Gastrocnemius medialis (tissue), 4 donors: Measurements from ENCODE around the gene TRAK1. TPM values are rescaled to one million over a fixed set of nuclear protein-coding genes. Genes with fewer than 3 reads are reported as not detected.
A peak's percentile ranks its signal among the peaks of the same experiment; 100 is the strongest.

Experiments
- ATAC-seq, 2 donors: fragments of 150-250 bp; one replicate each; pipeline ENCODE4 v1.9.1; 2016
- DNase-seq, 2 donors: peaks; one replicate each; pipeline ENCODE4 v3.0.0-alpha.2; 2019
- H3K27ac ChIP-seq, 4 donors: fragments of 200-600 bp; sonication (generic); 1 replicate in 1 of 4; 2 replicates in 3 of 4; pipeline ENCODE4 v1.5.1; 2016 to 2018; ENCODE audit warnings: mild to moderate bottlenecking in 2 of 4, moderate library complexity in 1 of 4
- H3K27me3 ChIP-seq, 3 donors: fragments of 200-600 bp; sonication (generic) in 2 of 3; 1 replicate in 1 of 3; 2 replicates in 2 of 3; pipeline versions ENCODE4 v1.5.1 to v1.6.0; 2016 to 2019; ENCODE audit warnings: mild to moderate bottlenecking in 1 of 3, moderate library complexity in 1 of 3
- H3K36me3 ChIP-seq, 2 donors: fragments of 200-600 bp; sonication (generic) in 1 of 2; one replicate each; pipeline ENCODE4 v1.5.1; 2017 to 2018
- H3K4me1 ChIP-seq, 2 donors: fragments of 200-600 bp; sonication (generic) in 1 of 2; one replicate each; pipeline ENCODE4 v1.5.1; 2016 to 2017; ENCODE audit warnings: mild to moderate bottlenecking in 2 of 2
- H3K4me3 ChIP-seq, 4 donors: fragments of 200-600 bp; sonication (generic) in 3 of 4; 1 replicate in 1 of 4; 2 replicates in 3 of 4; pipeline ENCODE4 v1.5.1; 2016 to 2019; ENCODE audit warnings: mild to moderate bottlenecking in 2 of 4
- H3K9me3 ChIP-seq, 3 donors: fragments of 200-600 bp; sonication (generic) in 2 of 3; 1 replicate in 1 of 3; 2 replicates in 2 of 3; pipeline ENCODE4 v1.5.1; 2016 to 2019
- POLR2A ChIP-seq, 2 donors: fragments of 450-650 bp; IDR thresholded peaks; one replicate each; pipeline ENCODE4 v1.6.1; 2017; ENCODE audit warnings: antibody characterized with exemption in 2 of 2, mild to moderate bottlenecking in 2 of 2, moderate library complexity in 2 of 2
- in situ Hi-C, 4 donors: fragments of 200-750 bp; cut with MboI; loops; one replicate each; pipeline versions ENCODE4 v1.15.0 to v1.8.0; 2017; ENCODE audit warnings: low sequenced_read_pairs in 4 of 4
- intact Hi-C: fragments of 100-400 bp; cut with DNase I; formaldehyde crosslinking; loops from one replicate; pipeline ENCODE4 v1.15.1; 2023; ENCODE audit warnings: low total_unique reads
- total RNA-seq, 4 donors: library from RNA; depleted of rRNA; stranded (reverse); fragments of >200 nt; gene quantifications; one replicate each; pipeline versions ENCODE4 v1.1.0 to v1.2.3, GENCODE V29; 2016
- TF ChIP-seq, protein P1 (sequence below), 5 experiments: fragments of 450-650 bp in 3 of 5; fragments of 200-600 bp in 2 of 5; sonication (generic) in 2 of 5; IDR thresholded peaks in 4 of 5; conservative IDR thresholded peaks in 1 of 5; 1 replicate in 4 of 5; 2 replicates in 1 of 5; pipeline ENCODE4 v1.5.1; 2016 to 2019; ENCODE audit warnings: antibody characterized with exemption in 5 of 5, mild to moderate bottlenecking in 3 of 5, moderate library complexity in 3 of 5

The TRAK1 gene
- total RNA-seq, 4 donors from 2014 or later, result 59.5 to 109 (median 98.6) TPM

DNA sequence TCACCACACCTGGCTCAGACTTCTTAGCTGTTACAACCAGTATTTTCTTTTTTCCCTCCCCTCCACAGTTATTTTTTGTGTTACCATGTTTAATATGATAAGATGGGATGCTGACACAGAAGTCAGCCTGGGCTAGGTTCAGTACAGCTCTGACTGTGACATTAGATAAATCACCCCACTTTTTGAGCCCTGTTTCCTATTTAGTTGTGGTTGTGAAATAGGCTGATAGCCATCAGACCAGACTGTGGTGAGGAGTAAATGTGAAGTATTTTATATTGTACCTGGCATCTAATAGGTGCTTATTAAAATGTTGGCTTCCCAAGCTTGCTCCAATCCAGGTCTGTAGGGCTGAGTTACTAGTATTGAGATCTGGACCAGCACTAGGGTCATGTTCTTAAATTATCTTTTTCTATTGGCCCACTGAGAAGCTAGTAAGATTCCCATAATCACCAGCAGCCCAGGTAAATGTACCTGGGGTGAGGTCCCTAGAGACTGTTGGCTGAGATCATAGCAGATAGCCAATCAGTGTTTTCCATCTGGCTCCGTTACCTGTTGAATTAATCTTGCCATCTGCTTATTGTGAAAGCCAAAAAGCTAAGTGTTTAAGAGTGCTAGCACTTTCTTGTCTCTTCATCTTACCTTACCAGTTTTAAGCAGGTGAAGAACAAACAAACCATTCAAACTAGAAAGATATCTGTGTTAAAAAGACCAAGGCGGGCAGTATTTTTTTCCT lies 113.9 kb downstream of the TRAK1 start:
- DNase-seq (no peak), ATAC-seq (peak in 1 of 2 donors; percentile 13)
- Histone ChIP-seq H3K36me3 (peaks cover 0 to 40% of the 10 kb centered on the region in 2 donors), H3K9me3 (no peaks in the 10 kb centered on the region), H3K4me3 (no peak overlapping the region), H3K27me3 (no peaks in the 10 kb centered on the region), H3K4me1 (peaks cover 0 to 14% of the 10 kb centered on the region in 2 donors), H3K27ac (peak overlapping the region; percentile 3 to 66 (median 16))
- no peak for TF ChIP-seq POLR2A (IDR thresholded peaks at IDR 0.05)
- TF ChIP-seq, protein P1, sequence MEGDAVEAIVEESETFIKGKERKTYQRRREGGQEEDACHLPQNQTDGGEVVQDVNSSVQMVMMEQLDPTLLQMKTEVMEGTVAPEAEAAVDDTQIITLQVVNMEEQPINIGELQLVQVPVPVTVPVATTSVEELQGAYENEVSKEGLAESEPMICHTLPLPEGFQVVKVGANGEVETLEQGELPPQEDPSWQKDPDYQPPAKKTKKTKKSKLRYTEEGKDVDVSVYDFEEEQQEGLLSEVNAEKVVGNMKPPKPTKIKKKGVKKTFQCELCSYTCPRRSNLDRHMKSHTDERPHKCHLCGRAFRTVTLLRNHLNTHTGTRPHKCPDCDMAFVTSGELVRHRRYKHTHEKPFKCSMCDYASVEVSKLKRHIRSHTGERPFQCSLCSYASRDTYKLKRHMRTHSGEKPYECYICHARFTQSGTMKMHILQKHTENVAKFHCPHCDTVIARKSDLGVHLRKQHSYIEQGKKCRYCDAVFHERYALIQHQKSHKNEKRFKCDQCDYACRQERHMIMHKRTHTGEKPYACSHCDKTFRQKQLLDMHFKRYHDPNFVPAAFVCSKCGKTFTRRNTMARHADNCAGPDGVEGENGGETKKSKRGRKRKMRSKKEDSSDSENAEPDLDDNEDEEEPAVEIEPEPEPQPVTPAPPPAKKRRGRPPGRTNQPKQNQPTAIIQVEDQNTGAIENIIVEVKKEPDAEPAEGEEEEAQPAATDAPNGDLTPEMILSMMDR (IDR thresholded peaks at IDR 0.05 in 4 of 5, conservative IDR thresholded peaks at IDR 0.05 in 1 of 5), result no peak
- in situ Hi-C loops, result no loop called here
- intact Hi-C loops, result no loop called here

DNA sequence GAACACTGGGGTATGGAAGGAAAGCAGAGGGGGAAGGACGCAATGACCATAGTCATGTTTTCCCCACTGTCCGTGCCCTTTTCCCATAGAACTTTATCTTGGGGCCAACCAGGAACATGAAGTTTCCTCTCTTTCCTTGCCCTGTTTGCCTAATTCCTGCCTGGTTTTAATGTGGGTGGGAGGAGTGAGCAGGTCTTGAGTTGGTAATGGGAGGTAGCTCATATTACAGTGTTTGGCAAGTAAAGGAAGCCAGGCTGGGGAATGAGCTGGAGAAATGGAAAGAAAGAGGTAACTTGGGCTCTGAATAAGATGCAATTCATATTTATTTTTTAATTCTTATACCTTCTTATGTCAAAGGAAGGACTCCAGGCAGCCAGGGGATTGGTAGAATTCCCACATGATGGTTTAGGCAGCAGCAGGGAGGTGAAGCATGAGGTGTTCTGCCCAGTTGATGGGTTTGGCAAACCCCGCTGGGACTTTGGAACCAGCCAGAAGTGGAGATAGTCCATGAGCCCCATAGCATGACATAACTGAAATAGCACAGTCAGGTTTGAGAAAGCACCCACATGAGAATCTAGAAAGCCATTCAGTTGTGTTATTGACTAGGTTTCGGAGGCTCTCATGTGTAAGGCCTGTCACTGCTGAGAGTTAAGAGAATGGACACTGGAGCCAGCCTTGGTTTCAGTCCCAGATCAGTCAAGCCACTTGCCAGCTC lies 114.8 kb downstream of the TRAK1 start:
- DNase-seq, result no peak
- Histone ChIP-seq H3K4me1 (peaks cover 0 to 14% of the 10 kb centered on the region in 2 donors), H3K4me3 (no peak overlapping the region), H3K27me3 (no peaks in the 10 kb centered on the region), H3K36me3 (peaks cover 0 to 34% of the 10 kb centered on the region in 2 donors), H3K27ac (peak overlapping the region; percentile 3 to 66 (median 26)), H3K9me3 (no peaks in the 10 kb centered on the region)
- peak in 1 of 2 donors; percentile 34 for ATAC-seq
- TF ChIP-seq, protein P1 (IDR thresholded peaks at IDR 0.05 in 4 of 5, conservative IDR thresholded peaks at IDR 0.05 in 1 of 5), result no peak
- TF ChIP-seq POLR2A (IDR thresholded peaks at IDR 0.05), result no peak
- intact Hi-C loops (no loop called here), in situ Hi-C loops (no loop called here)

DNA sequence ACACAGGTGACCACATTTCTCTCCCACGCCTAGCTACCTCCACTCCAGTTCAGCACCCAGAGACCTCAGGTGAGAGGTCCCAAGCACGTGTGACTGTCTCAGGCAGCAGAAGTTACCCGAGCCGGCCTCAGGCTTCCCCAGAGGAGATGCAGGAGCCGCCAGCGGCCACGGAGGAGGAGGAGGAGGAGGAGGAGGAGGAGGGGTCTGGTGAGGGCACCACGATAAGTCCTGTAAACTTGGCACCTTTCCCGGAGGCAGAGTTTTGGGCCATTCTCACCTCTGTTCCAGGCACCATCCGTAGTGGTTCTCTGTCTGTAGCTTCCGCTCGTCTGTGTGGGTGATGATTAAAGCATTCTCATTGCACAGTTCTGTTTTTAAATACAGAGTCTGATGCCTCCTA lies 118.8 kb downstream of the TRAK1 start:
- intact Hi-C loops (no loop called here), in situ Hi-C loops (no loop called here)
- no peak for TF ChIP-seq POLR2A (IDR thresholded peaks at IDR 0.05)
- TF ChIP-seq, protein P1 (IDR thresholded peaks at IDR 0.05 in 4 of 5, conservative IDR thresholded peaks at IDR 0.05 in 1 of 5), result no peak
- H3K27ac ChIP-seq, result no peak overlapping the region
- no peaks in the 10 kb centered on the region for H3K27me3 ChIP-seq
- DNase-seq (no peak), ATAC-seq (no peak)
- H3K4me1 ChIP-seq, result peaks cover 5 to 36% of the 10 kb centered on the region in 2 donors
- no peaks in the 10 kb centered on the region for H3K9me3 ChIP-seq
- H3K4me3 ChIP-seq, result no peak overlapping the region
- peaks cover 0 to 22% of the 10 kb centered on the region in 2 donors for H3K36me3 ChIP-seq

DNA sequence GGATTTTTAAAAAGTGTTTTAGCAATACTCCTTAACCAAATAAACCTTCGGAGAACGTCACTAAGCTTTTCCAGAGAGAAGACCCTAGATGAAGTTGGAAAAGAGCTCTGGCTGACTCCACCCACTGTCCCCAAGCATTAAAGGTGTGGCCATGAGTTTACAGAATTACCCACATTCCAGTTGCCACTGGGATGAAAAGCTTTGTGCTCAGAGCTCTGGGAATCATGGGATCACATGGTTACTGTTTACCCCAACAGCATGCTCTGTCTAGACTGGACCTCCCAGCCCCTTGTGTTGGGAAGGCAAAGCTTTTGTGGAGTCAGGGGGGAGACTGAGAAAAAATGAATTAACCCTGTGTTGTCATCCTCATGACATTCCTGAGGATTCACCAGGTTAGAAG lies 119.6 kb downstream of the TRAK1 start:
- ATAC-seq (no peak), DNase-seq (no peak)
- no peak overlapping the region for H3K27ac ChIP-seq
- H3K4me3 ChIP-seq, result no peak overlapping the region
- no peak for TF ChIP-seq POLR2A (IDR thresholded peaks at IDR 0.05)
- peaks cover 5 to 39% of the 10 kb centered on the region in 2 donors for H3K4me1 ChIP-seq
- in situ Hi-C loops (no loop called here), intact Hi-C loops (no loop called here)
- no peaks in the 10 kb centered on the region for H3K9me3 ChIP-seq
- no peaks in the 10 kb centered on the region for H3K27me3 ChIP-seq
- H3K36me3 ChIP-seq, result peaks cover 0 to 22% of the 10 kb centered on the region in 2 donors

DNA sequence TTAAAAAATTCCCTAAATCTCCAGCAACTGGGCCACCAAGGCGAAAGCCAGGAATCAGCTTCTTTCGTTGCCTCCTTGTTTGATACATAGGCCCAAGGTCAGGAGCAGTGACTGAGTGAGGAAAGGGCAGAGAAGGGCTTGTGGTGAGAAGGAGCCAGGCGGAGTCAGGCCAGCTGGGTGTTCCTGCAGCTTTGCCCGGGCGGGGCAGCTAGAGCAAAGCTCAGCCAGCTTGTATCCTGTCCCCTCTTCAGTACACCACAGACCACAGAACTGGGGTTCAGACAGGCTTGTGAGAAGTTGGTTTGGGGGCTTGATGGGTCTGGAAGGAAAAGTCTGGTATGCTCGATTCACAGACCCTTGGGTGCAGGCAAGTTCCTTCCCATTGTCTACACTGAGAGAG lies 122.3 kb downstream of the TRAK1 start:
- Histone ChIP-seq H3K4me3 (no peak overlapping the region), H3K9me3 (no peaks in the 10 kb centered on the region), H3K27ac (peak overlapping the region in 2 of 4 donors; percentile 42 to 76), H3K36me3 (peaks cover 0 to 22% of the 10 kb centered on the region in 2 donors), H3K4me1 (peaks cover 5 to 31% of the 10 kb centered on the region in 2 donors), H3K27me3 (no peaks in the 10 kb centered on the region)
- intact Hi-C loops, result no loop called here
- TF ChIP-seq POLR2A (IDR thresholded peaks at IDR 0.05), result no peak
- TF ChIP-seq, protein P1 (IDR thresholded peaks at IDR 0.05 in 4 of 5, conservative IDR thresholded peaks at IDR 0.05 in 1 of 5), result no peak
- in situ Hi-C loops, result no loop called here
- ATAC-seq (peak; percentile 78 to 81), DNase-seq (peak; percentile 45 to 59)
